GM23338 (cell line): Measurements from ENCODE around the gene GRAMD2B. TPM values are rescaled to one million over a fixed set of nuclear protein-coding genes. Genes with fewer than 3 reads are reported as not detected.

ENCODE experiments used
- ATAC-seq: fragments of 200-7000 bp; cut with Tn5 transposase; 3 replicates; pipeline ENCODE4 v1.9.1; 2020
- DNase-seq: peaks from one replicate; pipeline ENCODE4 v3.0.0-alpha.2; 2015; ENCODE audit warnings: low spot score
- H2AFZ ChIP-seq: fragments of 200-600 bp; sonication (generic); 2 replicates; pipeline ENCODE4 v1.8.0; 2016; ENCODE audit warnings: antibody characterized with exemption, mild to moderate bottlenecking, moderate library complexity
- H3F3A ChIP-seq: fragments of 200-600 bp; sonication (generic); replicated peaks from 2 replicates; pipeline ENCODE4 v1.8.0; 2017; ENCODE audit warnings: antibody characterized with exemption, mixed run types, low read depth
- H3K27ac ChIP-seq: fragments of 200-600 bp; sonication (generic); 2 replicates; pipeline ENCODE4 v1.6.1; 2016; ENCODE audit warnings: low read depth
- H3K27me3 ChIP-seq: fragments of 200-600 bp; sonication (generic); 2 replicates; pipeline ENCODE4 v1.8.0; 2016; ENCODE audit warnings: mild to moderate bottlenecking, mixed run types, moderate library complexity; ENCODE audit not compliant: insufficient read depth
- H3K36me3 ChIP-seq: fragments of 200-600 bp; sonication (generic); 2 replicates; pipeline ENCODE4 v1.8.0; 2016; ENCODE audit warnings: mild to moderate bottlenecking; ENCODE audit not compliant: insufficient read depth
- H3K4me1 ChIP-seq: fragments of 200-600 bp; sonication (generic); 2 replicates; pipeline ENCODE4 v1.8.0; 2016; ENCODE audit warnings: mild to moderate bottlenecking, moderate library complexity; ENCODE audit not compliant: insufficient read depth
- H3K4me2 ChIP-seq: fragments of 200-600 bp; sonication (generic); 2 replicates; pipeline ENCODE4 v1.7.1; 2017; ENCODE audit warnings: mixed run types
- H3K4me3 ChIP-seq: fragments of 200-600 bp; sonication (generic); 2 replicates; pipeline ENCODE4 v1.6.1; 2016; ENCODE audit warnings: mixed run types
- H3K79me2 ChIP-seq: fragments of 200-600 bp; sonication (generic); replicated peaks from 2 replicates; pipeline ENCODE4 v1.8.0; 2017; ENCODE audit warnings: mild to moderate bottlenecking; ENCODE audit not compliant: insufficient read depth
- H3K9me2 ChIP-seq: fragments of 200-600 bp; sonication (generic); 2 replicates; pipeline ENCODE4 v1.8.0; 2017; ENCODE audit not compliant: insufficient read depth
- H4K20me1 ChIP-seq: fragments of 200-600 bp; sonication (generic); replicated peaks from 2 replicates; pipeline ENCODE4 v1.8.0; 2017; ENCODE audit warnings: mild to moderate bottlenecking; ENCODE audit not compliant: insufficient read depth
- H3K27ac Mint-ChIP-seq: 2 replicates; pipeline ENCODE4 v1.8.0; 2020; ENCODE audit warnings: inconsistent platforms, mild to moderate bottlenecking, moderate library complexity, mixed read lengths
- H3K27me3 Mint-ChIP-seq: 3 replicates; pipeline ENCODE4 v1.8.0; 2022; ENCODE audit warnings: low read depth, mild to moderate bottlenecking, moderate library complexity, mixed read lengths, inconsistent platforms; ENCODE audit not compliant: insufficient read depth, poor library complexity
- H3K36me3 Mint-ChIP-seq: 3 replicates; pipeline ENCODE4 v1.8.0; 2021; ENCODE audit warnings: low read depth, mild to moderate bottlenecking, inconsistent platforms, moderate library complexity, mixed read lengths
- H3K4me1 Mint-ChIP-seq: 3 replicates; pipeline ENCODE4 v1.8.0; 2020; ENCODE audit warnings: mild to moderate bottlenecking, inconsistent platforms, mixed read lengths
- H3K4me3 Mint-ChIP-seq: 3 replicates; pipeline ENCODE4 v1.8.0; 2021; ENCODE audit warnings: moderate library complexity, mild to moderate bottlenecking, inconsistent platforms, mixed read lengths
- H3K9me3 Mint-ChIP-seq: 3 replicates; pipeline ENCODE4 v1.8.0; 2020; ENCODE audit warnings: moderate library complexity, mild to moderate bottlenecking, inconsistent platforms, mixed read lengths
- POLR2AphosphoS5 ChIP-seq: IDR thresholded peaks from 2 replicates; pipeline ENCODE4 v1.6.1; 2016; ENCODE audit warnings: antibody characterized with exemption, low read depth
- STAT1 ChIP-seq: IDR thresholded peaks from one replicate; pipeline ENCODE4 v1.6.1; 2016; ENCODE audit warnings: antibody characterized with exemption; ENCODE audit not compliant: unreplicated experiment
- ZNF331 ChIP-seq: fragments of 250-450 bp; sonication (Bioruptor Pico); IDR thresholded peaks from 2 replicates; pipeline ENCODE4 v1.5.0; 2020; ENCODE audit warnings: low read depth, mild to moderate bottlenecking, moderate library complexity
- polyA plus RNA-seq: library from polyadenylated mRNA; unstranded; fragments of >200 nt; fragmentation: Nextera tagmentation; extraction: Ambion mirVana; gene quantifications from 2 replicates; pipeline ENCODE4 v1.2.1, GENCODE V29; 2016
- total RNA-seq: library from RNA; depleted of rRNA; stranded (reverse); fragments of >200 nt; shearing (Covaris generic); gene quantifications from 2 replicates; pipeline ENCODE4 v1.2.3, GENCODE V29; 2014
- TF ChIP-seq, protein P1 (sequence below): fragments of 250-450 bp; sonication (Bioruptor Pico); IDR thresholded peaks from 2 replicates; pipeline ENCODE4 v1.5.0; 2020; ENCODE audit warnings: mild to moderate bottlenecking, moderate library complexity
- TF ChIP-seq, protein P2 (sequence below), 2 experiments: fragments of 200-600 bp in 1 of 2; sonication (generic) in 1 of 2; conservative IDR thresholded peaks; 2 replicates each; pipeline versions ENCODE4 v1.5.1 to v1.6.1; 2016 to 2017; ENCODE audit warnings: antibody characterized with exemption in 2 of 2, low read depth in 2 of 2, mild to moderate bottlenecking in 2 of 2, moderate library complexity in 1 of 2

GRAMD2B gene
- total and polyA plus RNA-seq, 2 experiments from 2014 or later, result 9.7 to 16.9 TPM

DNA sequence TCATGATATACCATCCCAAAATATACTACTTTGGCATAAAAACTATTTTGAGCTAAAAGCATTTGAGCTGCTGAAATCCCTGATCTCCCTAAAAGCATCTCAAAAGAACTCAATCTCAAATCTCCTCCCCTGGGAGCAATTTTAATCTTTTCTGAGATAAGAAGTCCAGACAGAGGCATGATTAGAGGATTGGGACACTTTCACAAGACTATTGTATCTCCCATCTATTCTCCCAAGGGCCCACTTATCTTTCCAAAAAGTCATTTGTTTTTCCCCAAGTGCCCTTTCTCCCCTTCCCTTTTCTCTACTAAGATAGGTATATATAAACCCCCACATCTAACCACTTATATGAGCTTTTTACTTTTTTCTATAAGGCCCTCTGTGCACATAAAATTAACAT lies 92.1 kb downstream of the GRAMD2B start (continued):
- TF ChIP-seq, protein P1, sequence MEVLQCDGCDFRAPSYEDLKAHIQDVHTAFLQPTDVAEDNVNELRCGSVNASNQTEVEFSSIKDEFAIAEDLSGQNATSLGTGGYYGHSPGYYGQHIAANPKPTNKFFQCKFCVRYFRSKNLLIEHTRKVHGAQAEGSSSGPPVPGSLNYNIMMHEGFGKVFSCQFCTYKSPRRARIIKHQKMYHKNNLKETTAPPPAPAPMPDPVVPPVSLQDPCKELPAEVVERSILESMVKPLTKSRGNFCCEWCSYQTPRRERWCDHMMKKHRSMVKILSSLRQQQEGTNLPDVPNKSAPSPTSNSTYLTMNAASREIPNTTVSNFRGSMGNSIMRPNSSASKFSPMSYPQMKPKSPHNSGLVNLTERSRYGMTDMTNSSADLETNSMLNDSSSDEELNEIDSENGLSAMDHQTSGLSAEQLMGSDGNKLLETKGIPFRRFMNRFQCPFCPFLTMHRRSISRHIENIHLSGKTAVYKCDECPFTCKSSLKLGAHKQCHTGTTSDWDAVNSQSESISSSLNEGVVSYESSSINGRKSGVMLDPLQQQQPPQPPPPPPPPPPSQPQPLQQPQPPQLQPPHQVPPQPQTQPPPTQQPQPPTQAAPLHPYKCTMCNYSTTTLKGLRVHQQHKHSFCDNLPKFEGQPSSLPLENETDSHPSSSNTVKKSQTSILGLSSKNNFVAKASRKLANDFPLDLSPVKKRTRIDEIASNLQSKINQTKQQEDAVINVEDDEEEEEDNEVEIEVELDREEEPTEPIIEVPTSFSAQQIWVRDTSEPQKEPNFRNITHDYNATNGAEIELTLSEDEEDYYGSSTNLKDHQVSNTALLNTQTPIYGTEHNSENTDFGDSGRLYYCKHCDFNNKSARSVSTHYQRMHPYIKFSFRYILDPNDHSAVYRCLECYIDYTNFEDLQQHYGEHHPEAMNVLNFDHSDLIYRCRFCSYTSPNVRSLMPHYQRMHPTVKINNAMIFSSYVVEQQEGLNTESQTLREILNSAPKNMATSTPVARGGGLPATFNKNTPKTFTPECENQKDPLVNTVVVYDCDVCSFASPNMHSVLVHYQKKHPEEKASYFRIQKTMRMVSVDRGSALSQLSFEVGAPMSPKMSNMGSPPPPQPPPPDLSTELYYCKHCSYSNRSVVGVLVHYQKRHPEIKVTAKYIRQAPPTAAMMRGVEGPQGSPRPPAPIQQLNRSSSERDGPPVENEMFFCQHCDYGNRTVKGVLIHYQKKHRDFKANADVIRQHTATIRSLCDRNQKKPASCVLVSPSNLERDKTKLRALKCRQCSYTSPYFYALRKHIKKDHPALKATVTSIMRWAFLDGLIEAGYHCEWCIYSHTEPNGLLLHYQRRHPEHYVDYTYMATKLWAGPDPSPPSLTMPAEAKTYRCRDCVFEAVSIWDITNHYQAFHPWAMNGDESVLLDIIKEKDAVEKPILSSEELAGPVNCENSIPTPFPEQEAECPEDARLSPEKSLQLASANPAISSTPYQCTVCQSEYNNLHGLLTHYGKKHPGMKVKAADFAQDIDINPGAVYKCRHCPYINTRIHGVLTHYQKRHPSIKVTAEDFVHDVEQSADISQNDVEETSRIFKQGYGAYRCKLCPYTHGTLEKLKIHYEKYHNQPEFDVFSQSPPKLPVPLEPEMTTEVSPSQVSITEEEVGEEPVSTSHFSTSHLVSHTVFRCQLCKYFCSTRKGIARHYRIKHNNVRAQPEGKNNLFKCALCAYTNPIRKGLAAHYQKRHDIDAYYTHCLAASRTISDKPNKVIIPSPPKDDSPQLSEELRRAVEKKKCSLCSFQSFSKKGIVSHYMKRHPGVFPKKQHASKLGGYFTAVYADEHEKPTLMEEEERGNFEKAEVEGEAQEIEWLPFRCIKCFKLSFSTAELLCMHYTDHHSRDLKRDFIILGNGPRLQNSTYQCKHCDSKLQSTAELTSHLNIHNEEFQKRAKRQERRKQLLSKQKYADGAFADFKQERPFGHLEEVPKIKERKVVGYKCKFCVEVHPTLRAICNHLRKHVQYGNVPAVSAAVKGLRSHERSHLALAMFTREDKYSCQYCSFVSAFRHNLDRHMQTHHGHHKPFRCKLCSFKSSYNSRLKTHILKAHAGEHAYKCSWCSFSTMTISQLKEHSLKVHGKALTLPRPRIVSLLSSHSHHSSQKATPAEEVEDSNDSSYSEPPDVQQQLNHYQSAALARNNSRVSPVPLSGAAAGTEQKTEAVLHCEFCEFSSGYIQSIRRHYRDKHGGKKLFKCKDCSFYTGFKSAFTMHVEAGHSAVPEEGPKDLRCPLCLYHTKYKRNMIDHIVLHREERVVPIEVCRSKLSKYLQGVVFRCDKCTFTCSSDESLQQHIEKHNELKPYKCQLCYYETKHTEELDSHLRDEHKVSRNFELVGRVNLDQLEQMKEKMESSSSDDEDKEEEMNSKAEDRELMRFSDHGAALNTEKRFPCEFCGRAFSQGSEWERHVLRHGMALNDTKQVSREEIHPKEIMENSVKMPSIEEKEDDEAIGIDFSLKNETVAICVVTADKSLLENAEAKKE, result no peak

GRCh38 chr5:126516133-126516532 lies 92.9 kb downstream of the GRAMD2B start:
- H3K9me2 ChIP-seq, result peaks cover 17% of the 10 kb centered on the region
- no peak for DNase-seq
- H3K79me2 ChIP-seq, result no peaks in the 10 kb centered on the region
- Mint-ChIP-seq H3K27ac (no peak overlapping the region), H3K27me3 (peaks cover 2% of the 10 kb centered on the region), H3K4me1 (peaks cover 12% of the 10 kb centered on the region), H3K4me3 (no peak overlapping the region), H3K9me3 (peaks cover 4% of the 10 kb centered on the region; the same call in 1 of the 3 replicates), H3K36me3 (no peaks in the 10 kb centered on the region)
- no peak overlapping the region for H3K4me2 ChIP-seq
- no peak for ATAC-seq
- no peaks in the 10 kb centered on the region for H3K27me3 ChIP-seq
- peak overlapping the region; percentile 24; the same call in 1 of the 2 replicates for H2AFZ ChIP-seq
- TF ChIP-seq ZNF331 (CRISPR knock-in tag) (no peak), POLR2AphosphoS5 (no peak)
- no peaks in the 10 kb centered on the region for H3K36me3 ChIP-seq
- no peaks in the 10 kb centered on the region for H3F3A ChIP-seq
- H3K27ac ChIP-seq, result no peak overlapping the region
- peaks cover 7% of the 10 kb centered on the region for H3K4me1 ChIP-seq
- H4K20me1 ChIP-seq, result no peaks in the 10 kb centered on the region
- no peak overlapping the region for H3K4me3 ChIP-seq

GRCh38 chr5:126516852-126517251 lies 93.6 kb downstream of the GRAMD2B start:
- H3K4me1 ChIP-seq, result peaks cover 7% of the 10 kb centered on the region
- no peaks in the 10 kb centered on the region for H3K36me3 Mint-ChIP-seq
- H4K20me1 ChIP-seq, result no peaks in the 10 kb centered on the region
- H2AFZ ChIP-seq, result no peak overlapping the region
- H3K27ac ChIP-seq, result no peak overlapping the region
- H3K27me3 ChIP-seq, result no peaks in the 10 kb centered on the region
- H3K79me2 ChIP-seq, result no peaks in the 10 kb centered on the region
- H3K36me3 ChIP-seq, result no peaks in the 10 kb centered on the region
- DNase-seq, result no peak
- H3K4me2 ChIP-seq, result no peak overlapping the region
- peaks cover 2% of the 10 kb centered on the region for H3K27me3 Mint-ChIP-seq
- H3K4me3 Mint-ChIP-seq, result no peak overlapping the region
- H3K9me3 Mint-ChIP-seq, result peaks cover 4% of the 10 kb centered on the region; the same call in 1 of the 3 replicates
- no peak for ATAC-seq
- H3F3A ChIP-seq, result no peaks in the 10 kb centered on the region
- H3K4me1 Mint-ChIP-seq, result peaks cover 12% of the 10 kb centered on the region
- H3K27ac Mint-ChIP-seq, result no peak overlapping the region
- H3K9me2 ChIP-seq, result peaks cover 13% of the 10 kb centered on the region
- H3K4me3 ChIP-seq, result no peak overlapping the region
- TF ChIP-seq STAT1, result no peak
- TF ChIP-seq, protein P2, sequence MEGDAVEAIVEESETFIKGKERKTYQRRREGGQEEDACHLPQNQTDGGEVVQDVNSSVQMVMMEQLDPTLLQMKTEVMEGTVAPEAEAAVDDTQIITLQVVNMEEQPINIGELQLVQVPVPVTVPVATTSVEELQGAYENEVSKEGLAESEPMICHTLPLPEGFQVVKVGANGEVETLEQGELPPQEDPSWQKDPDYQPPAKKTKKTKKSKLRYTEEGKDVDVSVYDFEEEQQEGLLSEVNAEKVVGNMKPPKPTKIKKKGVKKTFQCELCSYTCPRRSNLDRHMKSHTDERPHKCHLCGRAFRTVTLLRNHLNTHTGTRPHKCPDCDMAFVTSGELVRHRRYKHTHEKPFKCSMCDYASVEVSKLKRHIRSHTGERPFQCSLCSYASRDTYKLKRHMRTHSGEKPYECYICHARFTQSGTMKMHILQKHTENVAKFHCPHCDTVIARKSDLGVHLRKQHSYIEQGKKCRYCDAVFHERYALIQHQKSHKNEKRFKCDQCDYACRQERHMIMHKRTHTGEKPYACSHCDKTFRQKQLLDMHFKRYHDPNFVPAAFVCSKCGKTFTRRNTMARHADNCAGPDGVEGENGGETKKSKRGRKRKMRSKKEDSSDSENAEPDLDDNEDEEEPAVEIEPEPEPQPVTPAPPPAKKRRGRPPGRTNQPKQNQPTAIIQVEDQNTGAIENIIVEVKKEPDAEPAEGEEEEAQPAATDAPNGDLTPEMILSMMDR (conservative IDR thresholded peaks at IDR 0.05; ENCODE audit: low read depth in 2 of 2), result no peak
